GM18870 (cell line): ENCODE data around the gene CPEB1.
"Not testable (repeated sequence)": the region's sequence is repeated elsewhere in the genome, so short reads cannot be mapped to it uniquely, and the experiment has no call there.

Experiments used
- ATAC-seq: cut with Tn5 transposase; IDR thresholded peaks from one replicate; pipeline ENCODE4 v1.9.1; 2021; ENCODE audit warnings: moderate library complexity; ENCODE audit not compliant: unreplicated experiment

Gene CPEB1

DNA sequence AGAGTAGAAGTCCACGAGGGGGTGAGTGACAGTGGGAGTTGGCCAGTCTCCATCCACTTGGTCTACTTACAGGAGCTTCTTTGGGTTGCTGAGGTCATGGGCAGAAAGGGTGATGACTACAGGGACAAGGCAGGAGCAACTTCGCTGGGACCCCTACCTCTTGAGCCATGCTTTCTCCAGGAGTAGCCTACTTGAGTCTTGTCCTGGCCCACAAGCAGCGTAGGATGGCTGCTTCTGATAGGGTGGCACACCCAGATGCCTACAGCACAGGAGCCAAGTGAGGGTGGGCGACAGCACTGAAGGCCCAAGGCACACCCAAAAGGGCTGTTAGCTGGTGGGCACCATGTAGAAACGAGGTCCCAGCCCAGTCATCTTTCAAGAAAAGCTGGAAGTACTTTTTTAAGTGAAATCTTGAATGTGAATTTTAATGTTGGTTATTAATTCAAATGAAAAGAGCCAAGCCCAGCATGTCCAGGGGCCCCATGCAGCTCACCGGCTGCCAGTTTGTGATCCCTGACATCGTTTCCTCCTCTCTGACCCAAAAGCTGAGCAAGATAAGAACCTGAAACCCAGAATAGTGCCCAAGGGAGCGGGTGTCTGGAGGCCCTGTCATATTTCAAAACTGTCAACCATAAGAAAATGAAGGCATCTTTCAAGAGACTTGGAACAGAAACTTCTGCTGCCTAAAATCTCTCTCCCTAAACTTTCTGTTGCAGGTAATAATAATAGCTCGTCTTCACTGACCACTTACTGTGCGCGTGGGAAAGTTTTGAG, 2.2 kb upstream of the CPEB1 start:
- no peak for ATAC-seq

DNA sequence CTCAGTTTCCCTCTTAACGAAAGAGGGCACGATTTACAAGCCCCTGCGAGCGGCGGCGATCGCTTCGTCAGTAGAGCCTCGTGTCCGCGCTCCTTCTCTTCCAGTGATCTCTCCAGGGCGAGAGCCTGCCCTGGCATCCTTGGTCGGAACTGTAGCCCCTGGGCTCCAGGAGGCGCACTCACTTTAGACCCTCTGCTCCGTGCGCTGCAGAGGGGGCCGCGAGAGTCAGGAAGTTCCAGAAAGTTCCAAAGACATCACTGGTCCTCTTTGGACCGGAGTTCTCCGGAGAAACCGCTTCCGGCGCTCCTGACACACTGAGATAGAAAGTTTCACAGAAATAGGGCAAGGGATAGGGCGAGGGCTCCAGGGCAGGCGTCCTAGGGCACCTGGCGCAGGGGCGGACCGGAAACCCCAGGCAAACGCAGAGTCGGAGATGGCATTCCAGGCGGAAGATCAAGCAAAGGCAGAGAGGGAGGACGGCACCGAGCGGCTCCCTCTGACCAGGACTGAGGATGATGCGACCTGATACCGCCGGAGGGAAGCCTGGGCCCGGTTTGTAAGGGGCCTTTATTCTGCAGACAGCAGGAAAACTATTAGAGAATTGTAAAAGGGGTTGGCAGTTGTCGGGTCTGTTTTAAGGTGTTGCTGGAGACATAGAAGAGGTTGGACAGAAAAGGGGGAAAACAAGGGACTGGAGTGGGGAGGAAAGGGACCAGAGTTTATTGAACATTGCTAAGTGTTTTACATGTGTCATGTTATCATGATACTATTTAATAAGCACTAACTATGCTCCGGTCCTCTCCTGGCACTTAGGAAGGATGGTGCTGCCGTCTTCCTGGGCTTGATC, 1.3 kb upstream of the CPEB1 start:
- no peak for ATAC-seq

DNA sequence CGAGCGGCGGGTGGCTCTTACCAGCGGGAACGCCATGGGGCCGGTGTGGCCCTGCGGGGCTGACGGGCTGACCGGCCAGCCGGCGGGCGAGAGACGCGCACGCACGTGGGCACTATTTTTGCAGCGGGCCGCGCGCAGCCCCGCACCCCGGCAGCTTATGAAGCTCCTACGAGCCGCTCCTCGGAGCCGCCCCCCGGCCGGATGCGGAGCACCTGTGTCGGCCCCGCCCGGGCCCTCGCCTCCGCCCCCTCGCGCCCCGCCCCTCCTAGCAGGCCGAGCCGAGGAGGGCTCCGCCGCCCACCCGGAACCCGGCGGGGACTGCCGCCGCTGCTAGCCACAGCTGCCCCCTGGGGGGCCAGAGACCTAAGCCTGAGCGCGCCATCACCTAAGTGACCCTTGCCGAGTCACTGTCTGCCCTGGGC, 683 bp upstream of the CPEB1 start:
- no peak for ATAC-seq

GRCh38 chr15:82646250-82647044, 716 bp downstream of the CPEB1 start:
- no peak for ATAC-seq

GRCh38 chr15:82644967-82645852, 2.0 kb downstream of the CPEB1 start:
- not testable (repeated sequence) for ATAC-seq

DNA sequence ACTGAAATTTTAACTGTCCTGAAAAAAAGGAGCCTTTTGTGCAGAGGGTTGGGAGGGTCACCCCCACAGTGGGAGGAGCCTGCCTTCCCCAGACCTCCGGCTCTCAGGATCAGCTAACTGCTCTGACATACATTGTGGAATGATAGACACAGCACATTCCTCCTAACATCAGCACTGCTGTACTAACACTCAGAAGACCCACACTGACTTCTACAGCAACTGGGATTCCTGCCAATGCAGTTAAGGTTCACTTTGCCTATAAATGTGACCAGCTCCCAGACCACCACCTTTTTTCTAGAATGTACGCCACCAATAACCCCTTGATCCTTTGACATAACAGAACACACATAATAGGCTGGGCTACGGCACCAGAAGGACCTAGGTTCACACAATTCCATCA, 3.2 kb downstream of the CPEB1 start:
- no peak for ATAC-seq

DNA sequence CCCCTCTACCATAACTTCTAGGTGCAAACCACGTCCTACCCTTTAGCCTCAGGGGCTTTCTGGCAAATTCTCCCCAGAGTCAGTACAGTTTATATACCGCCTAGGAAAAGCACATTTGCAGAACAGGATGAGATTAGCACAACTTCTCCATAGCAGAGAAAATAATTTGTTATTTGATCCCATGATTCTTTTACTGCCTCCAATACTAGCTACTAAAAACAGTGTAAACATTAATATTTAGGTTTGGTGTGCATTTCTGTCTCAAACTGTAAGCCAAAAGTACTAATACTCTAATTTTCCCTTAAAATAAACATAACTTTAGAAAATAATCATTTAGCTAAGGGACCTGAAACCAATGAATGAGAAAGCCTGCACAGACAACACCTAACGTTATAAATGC, 4.5 kb downstream of the CPEB1 start:
- ATAC-seq: no peak

DNA sequence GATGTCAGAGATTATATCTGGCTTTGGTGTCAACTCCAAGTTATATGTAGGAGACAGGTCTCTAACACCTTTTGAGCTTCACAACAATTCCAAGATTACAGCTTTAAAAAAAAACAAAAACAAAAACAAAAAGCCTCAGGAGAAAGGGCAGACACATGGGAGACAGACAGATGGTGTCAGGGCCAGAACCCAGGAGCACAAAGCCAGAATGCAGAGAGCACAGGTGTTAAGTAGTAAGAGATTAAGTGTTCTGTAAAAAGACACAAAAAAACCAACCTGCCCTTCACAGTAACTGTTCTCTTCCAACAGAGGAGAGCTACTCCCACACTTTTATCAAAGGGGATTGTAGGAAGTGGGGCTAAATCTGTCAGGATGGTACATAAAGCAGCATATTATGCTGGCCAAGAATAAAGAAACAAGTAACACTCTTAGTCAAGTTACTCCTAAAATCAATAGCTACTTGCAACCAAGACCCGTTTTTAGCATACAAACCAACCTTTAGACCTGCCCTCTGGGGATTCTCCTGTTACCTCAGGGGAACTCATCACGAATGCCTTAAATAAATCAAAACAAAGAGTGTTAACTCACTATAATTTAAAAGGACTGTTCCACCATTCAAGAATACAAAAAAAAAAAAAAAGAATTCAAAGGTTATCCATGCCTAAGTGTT, 5.9 kb downstream of the CPEB1 start:
- no peak for ATAC-seq

GRCh38 chr15:82640672-82641071, 6.5 kb downstream of the CPEB1 start:
- ATAC-seq: no peak

DNA sequence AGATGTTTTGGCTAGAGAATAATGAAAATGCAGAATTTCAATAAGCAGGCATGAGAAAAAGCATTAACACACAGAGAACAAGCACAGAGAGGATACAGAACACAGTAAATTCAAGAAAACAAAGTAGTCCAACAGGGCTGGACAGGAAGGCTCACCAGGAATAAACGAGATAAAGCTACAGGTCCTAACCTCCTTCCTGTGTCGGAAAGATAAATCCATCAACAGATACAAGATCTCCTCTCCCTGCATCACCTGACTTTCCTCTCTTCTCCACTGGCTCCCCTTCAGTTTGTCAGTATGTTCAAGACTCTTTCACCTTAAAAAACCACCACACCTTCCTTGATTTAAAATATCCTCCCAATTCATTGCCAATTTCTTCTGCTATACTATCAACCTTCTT, 11.4 kb downstream of the CPEB1 start:
- no peak for ATAC-seq

DNA sequence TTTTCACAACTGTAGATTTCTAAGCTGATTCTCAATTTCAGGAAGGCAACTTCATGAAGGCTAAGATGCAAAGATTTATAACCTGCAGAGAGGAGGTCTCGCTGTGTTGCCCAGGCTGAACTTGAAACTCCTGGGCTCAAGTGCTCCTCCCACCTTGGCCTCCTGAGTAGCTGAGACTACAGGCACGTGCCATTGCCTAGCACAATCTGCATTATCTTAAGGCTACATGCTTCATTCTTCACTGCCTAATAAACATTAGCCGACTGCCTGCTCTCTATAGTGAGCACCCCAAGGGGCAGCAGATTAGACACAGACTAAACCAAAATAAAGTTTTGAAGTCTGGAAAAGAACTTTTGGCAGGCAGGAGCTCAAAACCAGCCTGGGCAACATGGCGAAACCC, 17.1 kb downstream of the CPEB1 start:
- no peak for ATAC-seq

- no peak for ATAC-seq
Observed at GRCh38 chr15:82625136-82625535, 22.0 kb downstream of the CPEB1 start.

DNA sequence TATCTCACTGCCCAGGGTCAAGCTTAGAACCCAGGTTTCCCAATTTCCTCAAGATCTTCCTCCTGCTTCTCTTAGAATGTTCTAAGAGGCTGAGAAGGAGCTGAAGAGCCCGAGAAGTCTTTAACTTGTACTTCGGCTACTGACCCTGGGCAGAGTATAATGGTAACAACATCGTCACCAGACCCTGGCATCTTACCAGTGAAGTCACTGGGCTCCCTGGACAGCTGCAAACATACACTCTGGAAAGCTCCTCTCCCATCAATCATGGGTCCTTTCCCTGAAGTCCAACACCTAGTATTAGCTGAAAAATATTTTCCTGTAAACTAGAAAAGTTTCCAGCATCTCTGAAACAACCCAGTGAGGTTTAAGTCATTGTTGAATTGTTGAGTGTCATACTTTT, 22.7 kb downstream of the CPEB1 start:
- no peak for ATAC-seq

GRCh38 chr15:82624008-82624407, 23.2 kb downstream of the CPEB1 start:
- no peak for ATAC-seq

GRCh38 chr15:82621970-82622369, 25.2 kb downstream of the CPEB1 start:
- no peak for ATAC-seq

DNA sequence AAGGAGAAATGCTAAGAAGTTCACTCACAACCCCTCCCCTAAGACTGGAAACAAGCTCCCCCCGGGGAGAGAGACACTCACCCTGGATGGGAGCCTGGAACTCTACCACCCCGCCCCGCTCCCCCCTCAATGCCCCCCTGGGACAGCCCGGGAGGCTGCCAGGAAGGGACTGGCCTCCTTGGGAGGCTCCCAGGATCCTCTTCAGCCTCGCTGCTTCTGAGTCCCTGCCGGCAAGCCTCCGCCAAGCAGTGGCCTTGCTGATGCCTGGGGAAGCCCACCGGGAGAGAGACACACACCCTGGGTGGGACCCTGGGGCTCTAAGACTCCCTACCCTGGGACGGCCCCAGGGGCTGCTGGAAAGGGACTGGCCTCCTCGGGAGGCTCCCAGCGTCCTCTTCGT, 33.4 kb downstream of the CPEB1 start:
- ATAC-seq: no peak

GRCh38 chr15:82611348-82611747, 35.8 kb downstream of the CPEB1 start:
- ATAC-seq: no peak

GRCh38 chr15:82602195-82602594, 45.0 kb downstream of the CPEB1 start:
- ATAC-seq: no peak

DNA sequence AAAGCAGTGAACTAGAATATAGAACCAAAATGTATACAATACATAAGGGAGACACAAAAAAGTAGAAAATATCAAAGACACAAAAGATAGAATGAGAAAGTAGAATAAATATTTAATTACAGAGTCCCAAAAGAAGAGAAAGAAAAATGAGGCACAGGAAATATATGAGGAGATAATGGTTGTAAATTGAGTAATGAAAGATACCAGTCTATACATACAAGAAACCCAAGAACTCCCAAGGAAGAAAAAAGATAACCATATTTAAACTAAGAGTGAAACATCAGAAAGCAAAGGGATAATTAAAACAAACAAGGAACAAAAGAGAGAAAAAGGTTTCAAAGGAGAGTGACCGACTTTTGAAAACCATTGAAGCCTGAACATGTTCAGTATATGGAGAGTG, 47.3 kb downstream of the CPEB1 start:
- ATAC-seq: no peak

GRCh38 chr15:82597815-82598214, 49.3 kb downstream of the CPEB1 start:
- ATAC-seq: no peak
